GM12892 (cell line): ENCODE measurements around the gene DHRS11.
"Not testable (repeated sequence)": the region's sequence is repeated elsewhere in the genome, so short reads cannot be mapped to it uniquely, and the experiment has no call there.

Experiments used
- DNase-seq: peaks from one replicate; pipeline ENCODE4 v3.0.0; 2011; ENCODE audit not compliant: insufficient read length
- FAIRE-seq: peaks from 2 replicates; lab custom pipeline; 2011; peaks lifted over from hg19 to GRCh38; lab: Jason Lieb, UNC
- POLR2A ChIP-seq: IDR thresholded peaks from 2 replicates; pipeline ENCODE4 v1.6.1; 2011; ENCODE audit warnings: low read depth, low read length, control low read depth
- POLR2AphosphoS5 ChIP-seq: IDR thresholded peaks from 2 replicates; pipeline ENCODE4 v1.6.1; 2011; ENCODE audit warnings: low read depth, low read length, control low read depth
- TAF1 ChIP-seq: IDR thresholded peaks from 2 replicates; pipeline ENCODE4 v1.6.1; 2011; ENCODE audit warnings: low read depth, mild to moderate bottlenecking, control low read depth, low read length, borderline replicate concordance

Gene DHRS11

DNA sequence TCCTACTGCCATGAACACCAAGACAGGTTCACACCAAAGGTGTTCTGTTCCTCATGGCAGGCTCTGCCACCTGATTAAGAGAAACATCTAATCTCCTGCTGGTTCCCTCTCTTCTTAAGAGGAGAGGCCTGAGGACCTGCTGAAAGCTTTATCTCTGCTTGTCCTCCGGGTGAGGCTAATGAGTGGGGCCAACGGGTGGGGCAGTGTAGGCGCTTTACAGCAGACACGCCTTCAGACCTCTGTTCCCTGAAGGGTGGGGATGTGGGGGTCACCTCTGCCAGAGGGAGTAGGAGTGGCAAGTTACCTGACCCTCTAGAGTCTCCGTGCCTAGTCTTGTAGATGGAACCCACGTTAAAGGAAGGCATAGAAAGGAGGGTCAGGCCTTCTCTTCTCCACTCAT lies 5.5 kb downstream of the DHRS11 start:
- DNase-seq (no peak), FAIRE-seq (no peak)
- TF ChIP-seq POLR2AphosphoS5: no peak
- TF ChIP-seq POLR2A: no peak
- no peak for TF ChIP-seq TAF1

DNA sequence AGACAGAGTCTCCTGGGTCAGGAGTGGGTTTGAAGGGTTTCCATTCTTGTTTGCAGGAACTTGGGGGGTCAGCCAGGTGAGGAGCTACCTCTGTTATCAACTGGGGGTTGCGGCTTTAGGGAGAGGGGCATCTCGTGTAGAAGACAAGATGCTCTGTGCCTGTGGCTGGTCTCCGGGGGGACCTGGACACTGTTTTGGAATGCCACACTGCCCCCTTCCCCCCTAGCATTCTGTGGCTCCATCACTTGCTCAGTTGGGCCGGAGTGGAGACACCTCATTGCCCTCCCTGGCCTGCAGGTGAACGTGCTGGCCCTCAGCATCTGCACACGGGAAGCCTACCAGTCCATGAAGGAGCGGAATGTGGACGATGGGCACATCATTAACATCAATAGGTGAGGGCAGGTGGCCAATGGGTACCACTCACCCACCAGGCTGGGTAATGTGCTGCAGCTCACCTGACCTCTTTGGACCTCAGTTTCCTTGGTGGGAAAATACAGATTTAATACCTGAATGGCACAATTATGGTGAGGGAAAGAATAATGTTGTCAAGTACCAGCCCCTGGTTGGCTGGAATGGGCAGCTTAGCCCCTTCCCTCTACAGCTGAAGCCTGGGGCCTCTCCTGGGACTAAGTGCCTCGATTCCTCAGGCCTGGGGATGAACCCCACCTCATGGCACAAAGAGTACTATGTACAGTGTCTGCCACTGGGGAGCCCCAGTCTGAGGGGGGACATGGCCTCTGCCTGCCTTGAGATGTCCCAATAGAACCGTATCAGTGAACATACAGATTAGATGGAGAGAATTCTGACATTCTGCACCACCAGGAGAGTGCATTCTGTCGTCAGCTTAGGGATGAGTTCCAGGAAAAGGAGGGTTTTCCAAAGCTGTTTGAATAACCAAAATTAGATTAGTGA lies 6.4 kb downstream of the DHRS11 start:
- FAIRE-seq (no peak), DNase-seq (no peak)
- no peak for TF ChIP-seq POLR2AphosphoS5
- no peak for TF ChIP-seq TAF1
- no peak for TF ChIP-seq POLR2A

DNA sequence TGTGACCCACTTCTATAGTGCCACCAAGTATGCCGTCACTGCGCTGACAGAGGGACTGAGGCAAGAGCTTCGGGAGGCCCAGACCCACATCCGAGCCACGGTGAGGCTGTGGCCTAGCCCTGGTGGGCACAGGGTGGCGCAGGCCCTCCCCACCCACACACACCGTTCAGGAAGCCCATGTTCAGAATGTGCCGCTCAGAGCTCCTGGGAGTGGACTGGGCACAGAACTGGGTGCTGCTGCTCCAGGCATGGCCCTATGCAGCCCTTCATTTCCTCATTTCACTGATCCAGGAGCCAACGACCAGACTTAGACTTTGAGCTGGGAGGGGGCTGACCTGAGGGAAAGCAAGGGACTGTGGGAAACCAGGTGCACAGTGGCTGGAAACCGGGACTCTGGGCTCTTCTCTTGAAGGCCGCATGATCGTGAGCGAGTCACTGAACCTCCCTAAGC lies 7.3 kb downstream of the DHRS11 start:
- no peak for TF ChIP-seq TAF1
- TF ChIP-seq POLR2AphosphoS5: no peak
- no peak for TF ChIP-seq POLR2A
- FAIRE-seq: no peak
- no peak for DNase-seq

DNA sequence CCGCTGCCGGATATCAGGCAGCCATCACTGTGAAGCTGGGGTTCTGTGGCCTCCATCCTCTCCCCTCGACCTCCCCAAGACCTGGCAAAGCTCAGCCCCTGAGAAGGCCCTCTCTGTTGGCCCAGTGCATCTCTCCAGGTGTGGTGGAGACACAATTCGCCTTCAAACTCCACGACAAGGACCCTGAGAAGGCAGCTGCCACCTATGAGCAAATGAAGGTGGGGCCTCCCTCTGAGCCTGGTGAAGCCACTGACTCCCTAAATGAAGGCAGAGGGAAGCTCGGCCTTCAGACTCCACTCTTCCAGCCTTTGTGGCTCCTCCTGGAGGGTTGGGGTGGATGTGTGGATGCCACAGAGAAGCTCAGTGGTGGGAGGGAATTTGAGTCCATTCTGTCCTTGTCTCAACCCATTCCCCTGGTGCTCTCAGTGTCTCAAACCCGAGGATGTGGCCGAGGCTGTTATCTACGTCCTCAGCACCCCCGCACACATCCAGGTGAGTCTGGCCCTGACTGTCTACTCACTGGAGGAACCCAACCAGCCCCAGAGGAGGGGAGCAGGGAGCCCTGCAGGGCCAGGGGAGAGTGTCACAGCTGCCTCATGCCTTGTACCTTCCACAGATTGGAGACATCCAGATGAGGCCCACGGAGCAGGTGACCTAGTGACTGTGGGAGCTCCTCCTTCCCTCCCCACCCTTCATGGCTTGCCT lies 8.0 kb downstream of the DHRS11 start:
- TF ChIP-seq POLR2AphosphoS5 (no peak), POLR2A (no peak), TAF1 (no peak)
- FAIRE-seq (no peak), DNase-seq (no peak)

DNA sequence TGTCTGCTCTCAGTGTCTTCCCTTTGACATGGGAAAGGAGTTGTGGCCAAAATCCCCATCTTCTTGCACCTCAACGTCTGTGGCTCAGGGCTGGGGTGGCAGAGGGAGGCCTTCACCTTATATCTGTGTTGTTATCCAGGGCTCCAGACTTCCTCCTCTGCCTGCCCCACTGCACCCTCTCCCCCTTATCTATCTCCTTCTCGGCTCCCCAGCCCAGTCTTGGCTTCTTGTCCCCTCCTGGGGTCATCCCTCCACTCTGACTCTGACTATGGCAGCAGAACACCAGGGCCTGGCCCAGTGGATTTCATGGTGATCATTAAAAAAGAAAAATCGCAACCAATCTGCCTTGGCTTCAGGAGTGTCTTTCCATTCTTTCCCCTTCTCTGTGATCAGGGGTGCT lies 8.8 kb downstream of the DHRS11 start:
- no peak for FAIRE-seq
- DNase-seq: no peak
- TF ChIP-seq TAF1 (no peak), POLR2AphosphoS5 (no peak), POLR2A (no peak)

DNA sequence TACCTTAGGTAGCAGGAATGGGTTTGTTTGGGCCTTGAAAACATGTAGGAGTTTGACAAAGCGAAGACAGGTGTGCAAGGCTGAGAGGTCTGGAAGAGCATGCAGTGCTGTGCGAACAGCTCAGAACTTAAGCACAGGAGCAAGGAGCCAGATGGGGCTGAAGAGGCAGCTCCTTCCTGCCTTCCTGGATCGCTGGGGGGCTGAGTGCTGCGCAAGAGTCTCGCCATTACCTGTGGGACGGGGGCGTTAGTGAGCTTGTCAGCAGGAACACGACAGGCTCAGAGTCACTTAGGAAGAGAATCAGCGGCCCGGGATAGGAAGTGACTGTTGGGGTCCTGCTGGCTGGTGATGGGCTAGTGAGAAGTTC lies 9.2 kb downstream of the DHRS11 start:
- DNase-seq (no peak), FAIRE-seq (no peak)
- TF ChIP-seq POLR2A (no peak), POLR2AphosphoS5 (no peak), TAF1 (no peak)

DNA sequence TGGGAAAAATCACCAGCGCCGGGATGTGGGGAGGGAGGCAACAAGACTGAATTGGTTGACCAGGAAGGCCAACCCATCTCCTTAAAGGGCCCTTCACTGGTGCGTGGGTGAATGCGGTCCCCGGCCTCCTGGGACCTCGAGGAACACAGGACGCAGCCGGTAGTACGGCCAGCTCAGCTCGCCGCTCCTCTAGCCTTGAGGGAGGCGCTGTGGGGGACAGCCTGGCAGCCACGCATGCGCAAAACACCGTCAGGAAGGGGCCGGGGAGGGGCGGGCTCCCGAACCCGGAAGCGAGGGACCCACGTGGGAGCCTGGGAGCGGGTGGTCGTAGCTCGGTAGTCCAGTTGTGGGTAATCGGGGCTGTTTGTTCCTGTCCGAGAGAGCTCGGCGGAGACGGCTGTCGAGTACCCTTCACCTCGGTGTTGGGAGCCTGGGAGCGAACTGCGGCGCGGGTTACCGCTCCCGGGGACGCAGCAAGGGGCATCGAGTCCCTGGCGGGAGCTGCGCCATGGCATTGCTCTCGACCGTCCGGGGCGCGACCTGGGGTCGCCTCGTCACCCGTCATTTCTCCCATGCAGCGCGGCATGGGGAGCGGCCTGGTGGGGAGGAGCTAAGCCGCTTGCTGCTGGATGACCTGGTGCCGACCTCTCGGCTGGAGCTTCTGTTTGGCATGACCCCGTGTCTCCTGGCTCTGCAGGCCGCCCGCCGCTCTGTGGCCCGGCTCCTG lies 9.8 kb downstream of the DHRS11 start, which contains the start of gene MRM1:
TSS of gene MRM1 (plus strand) at position 281 of the 727 bp plus-strand sequence. CDS start at position 509, 228 bp downstream.
- peak; percentile 89 for DNase-seq
- no peak for FAIRE-seq
- TF ChIP-seq POLR2AphosphoS5 (peak; percentile 87), POLR2A (peak; percentile 86), TAF1 (peak; percentile 13; the same call in 1 of the 2 replicates)

DNA sequence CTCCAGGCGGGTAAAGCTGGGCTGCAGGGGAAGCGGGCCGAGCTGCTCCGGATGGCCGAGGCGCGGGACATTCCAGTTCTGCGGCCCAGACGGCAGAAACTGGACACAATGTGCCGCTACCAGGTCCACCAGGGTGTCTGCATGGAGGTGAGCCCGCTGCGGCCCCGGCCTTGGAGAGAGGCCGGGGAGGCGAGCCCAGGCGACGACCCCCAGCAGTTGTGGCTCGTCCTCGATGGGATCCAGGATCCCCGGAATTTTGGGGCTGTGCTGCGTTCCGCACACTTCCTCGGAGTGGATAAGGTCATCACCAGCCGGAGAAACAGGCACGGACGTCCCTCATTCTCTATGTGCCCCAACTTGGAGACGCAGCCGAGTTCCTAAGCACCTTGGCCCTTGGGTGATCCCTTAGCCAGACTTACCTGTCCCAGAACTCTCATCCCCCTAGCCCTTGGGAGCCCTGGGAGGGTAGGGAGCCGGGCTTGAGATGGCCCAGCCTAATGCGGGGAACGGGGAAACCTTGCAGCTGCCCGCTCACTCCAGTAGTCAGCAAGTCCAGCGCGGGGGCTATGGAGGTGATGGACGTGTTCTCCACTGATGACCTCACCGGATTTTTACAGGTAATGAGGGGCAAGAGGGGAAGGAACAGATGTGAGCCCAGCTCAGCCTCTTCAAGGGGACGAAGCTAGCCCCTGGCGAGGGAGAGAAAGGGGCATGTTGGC lies 10.5 kb downstream of the DHRS11 start:
- DNase-seq: no peak
- no peak for TF ChIP-seq TAF1
- TF ChIP-seq POLR2AphosphoS5: no peak
- no peak for TF ChIP-seq POLR2A
- no peak for FAIRE-seq

DNA sequence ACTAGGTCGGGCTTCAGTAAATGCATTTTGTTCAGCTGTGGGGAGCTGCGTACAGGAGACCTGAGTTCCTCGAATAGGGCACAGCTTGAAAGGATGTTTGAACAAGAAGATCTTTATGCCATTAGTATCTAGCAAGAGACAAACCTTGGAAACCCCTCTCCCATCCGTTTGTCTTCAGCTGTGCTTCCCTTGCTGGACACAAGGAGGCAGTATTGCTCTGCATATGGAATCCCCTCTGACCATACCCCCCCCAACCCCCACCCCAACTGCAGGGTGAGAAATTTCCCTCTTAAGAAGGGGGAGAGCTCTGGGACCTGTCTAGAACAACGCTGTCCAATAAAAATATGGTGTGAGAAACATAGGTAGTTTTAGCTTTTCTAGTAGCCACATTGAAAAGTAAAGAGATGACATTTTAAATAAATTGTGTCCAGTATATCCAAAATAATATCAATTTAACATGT lies 11.3 kb downstream of the DHRS11 start:
- DNase-seq (peak; percentile 54), FAIRE-seq (no peak)
- TF ChIP-seq POLR2AphosphoS5: no peak
- no peak for TF ChIP-seq TAF1
- TF ChIP-seq POLR2A: no peak

DNA sequence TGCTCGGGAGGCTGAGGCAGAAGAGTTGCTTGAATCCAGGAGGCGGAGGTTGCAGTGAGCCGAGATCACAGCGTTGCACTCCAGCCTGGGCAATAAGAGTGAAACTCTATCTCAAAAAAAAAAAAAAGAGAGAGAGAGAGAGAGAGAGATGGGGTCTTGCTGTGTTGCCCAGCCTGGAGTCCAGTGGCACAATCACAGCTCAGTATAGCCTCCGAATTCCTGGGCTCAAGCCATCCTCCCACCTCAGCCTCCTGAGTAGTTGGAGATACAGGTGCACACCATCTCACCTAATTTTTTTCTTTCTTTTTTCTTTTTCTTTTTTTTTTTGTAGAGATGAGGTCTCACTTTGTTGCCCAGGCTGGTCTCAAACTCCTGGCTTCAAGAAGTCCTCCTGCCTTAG lies 13.3 kb downstream of the DHRS11 start:
- not testable (repeated sequence) for DNase-seq, FAIRE-seq

DNA sequence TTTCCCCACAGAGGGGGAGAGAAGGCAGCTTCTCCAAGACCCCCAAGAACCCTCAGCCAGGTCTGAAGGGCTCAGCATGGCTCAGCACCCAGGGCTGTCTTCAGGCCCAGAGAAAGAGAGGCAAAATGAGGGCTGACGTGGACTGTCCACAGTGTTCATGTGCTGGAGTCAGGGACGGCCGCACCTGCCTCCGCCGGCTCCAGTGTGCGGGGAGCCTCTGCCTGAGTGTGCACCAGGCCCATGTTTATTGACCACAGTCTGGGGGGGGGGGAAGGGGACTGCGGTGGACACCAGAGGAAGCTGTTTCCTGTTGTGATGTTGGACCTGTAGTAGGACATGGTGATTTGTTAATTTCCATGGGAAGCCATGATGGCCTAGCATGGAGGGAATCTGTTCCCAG lies 16.6 kb downstream of the DHRS11 start:
- TF ChIP-seq POLR2AphosphoS5: no peak
- no peak for TF ChIP-seq TAF1
- no peak for TF ChIP-seq POLR2A
- DNase-seq: no peak
- no peak for FAIRE-seq
